Activated CD8-positive, alpha-beta memory T cell treated with anti-CD3 and anti-CD28 coated beads for 24 hours (primary cell): Measurements from ENCODE around the gene CSK.

Experiments
- DNase-seq: peaks from one replicate; pipeline ENCODE4 v3.0.0-alpha.2; 2020

Gene CSK

GRCh38 chr15:74788042-74788682 is 6.3 kb downstream of the CSK start:
- no peak for DNase-seq

GRCh38 chr15:74788683-74789151 is 6.8 kb downstream of the CSK start:
- DNase-seq, result peak; percentile 77

- DNase-seq, result no peak
Measured at GRCh38 chr15:74789171-74789631, 7.3 kb downstream of the CSK start.

- DNase-seq, result no peak
Measured at GRCh38 chr15:74789741-74790079, 7.8 kb downstream of the CSK start.

- no peak for DNase-seq
Measured at GRCh38 chr15:74790080-74790916, 8.4 kb downstream of the CSK start.

GRCh38 chr15:74791007-74791406 is 9.1 kb downstream of the CSK start:
- DNase-seq, result no peak

GRCh38 chr15:74791667-74792066 is 9.8 kb downstream of the CSK start:
- no peak for DNase-seq

GRCh38 chr15:74792227-74793016 is 10.5 kb downstream of the CSK start:
- no peak for DNase-seq

- peak; percentile 85 for DNase-seq
Measured at GRCh38 chr15:74793135-74794028, 11.5 kb downstream of the CSK start.

- no peak for DNase-seq
Measured at GRCh38 chr15:74794248-74794969, 12.5 kb downstream of the CSK start.

- no peak for DNase-seq
Measured at GRCh38 chr15:74794970-74795349, 13.1 kb downstream of the CSK start.

- peak; percentile 76 for DNase-seq
Measured at GRCh38 chr15:74795966-74796625, 14.2 kb downstream of the CSK start.

- DNase-seq, result no peak
Measured at GRCh38 chr15:74798388-74799254, 16.7 kb downstream of the CSK start.

GRCh38 chr15:74799255-74799855 is 17.5 kb downstream of the CSK start:
- DNase-seq, result no peak

- DNase-seq, result peak; percentile 95
Measured at GRCh38 chr15:74799856-74800558, 18.1 kb downstream of the CSK start.

- no peak for DNase-seq
Measured at GRCh38 chr15:74800559-74801094, 18.7 kb downstream of the CSK start.

GRCh38 chr15:74801311-74801997 is 19.6 kb downstream of the CSK start:
- no peak for DNase-seq

- no peak for DNase-seq
Measured at GRCh38 chr15:74802290-74802689, 20.4 kb downstream of the CSK start.
